GM12875 (cell line): ENCODE data around the gene OGDHL.
"Not testable (repeated sequence)": the region's sequence is repeated elsewhere in the genome, so short reads cannot be mapped to it uniquely, and the experiment has no call there.

ENCODE experiments used
- H3K4me3 ChIP-seq: one replicate; pipeline ENCODE4 v1.5.1; 2011; ENCODE audit warnings: low read depth, low read length, control low read depth
- TF ChIP-seq, protein P1 (sequence below): IDR thresholded peaks from 2 replicates; pipeline ENCODE4 v1.5.1; 2011; ENCODE audit warnings: low read depth, mild to moderate bottlenecking, control low read depth, inconsistent platforms, low read length, moderate library complexity, borderline replicate concordance; ENCODE audit not compliant: insufficient read depth

OGDHL gene

DNA sequence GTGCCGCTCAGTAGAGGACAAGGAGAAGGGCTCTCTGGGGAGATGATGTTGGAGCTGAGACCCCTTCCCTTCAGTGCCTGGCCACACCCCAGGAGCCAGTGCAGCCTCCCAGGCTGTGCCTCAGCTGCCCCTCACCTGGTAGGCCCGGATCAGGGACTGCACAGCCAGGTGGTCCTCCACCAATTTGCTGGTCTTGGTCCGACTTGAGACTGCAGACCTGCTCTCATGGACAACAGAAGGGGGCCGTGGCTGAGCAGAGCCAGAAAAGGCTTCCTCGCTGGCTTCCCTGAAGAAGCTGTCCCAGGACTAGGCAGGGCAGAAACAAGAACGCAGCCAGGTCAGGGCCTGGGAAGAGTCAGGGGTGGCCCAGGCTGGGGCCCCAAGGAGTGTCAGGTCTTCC, 5.5 kb downstream of the OGDHL start:
- no peak overlapping the region for H3K4me3 ChIP-seq
- TF ChIP-seq, protein P1, sequence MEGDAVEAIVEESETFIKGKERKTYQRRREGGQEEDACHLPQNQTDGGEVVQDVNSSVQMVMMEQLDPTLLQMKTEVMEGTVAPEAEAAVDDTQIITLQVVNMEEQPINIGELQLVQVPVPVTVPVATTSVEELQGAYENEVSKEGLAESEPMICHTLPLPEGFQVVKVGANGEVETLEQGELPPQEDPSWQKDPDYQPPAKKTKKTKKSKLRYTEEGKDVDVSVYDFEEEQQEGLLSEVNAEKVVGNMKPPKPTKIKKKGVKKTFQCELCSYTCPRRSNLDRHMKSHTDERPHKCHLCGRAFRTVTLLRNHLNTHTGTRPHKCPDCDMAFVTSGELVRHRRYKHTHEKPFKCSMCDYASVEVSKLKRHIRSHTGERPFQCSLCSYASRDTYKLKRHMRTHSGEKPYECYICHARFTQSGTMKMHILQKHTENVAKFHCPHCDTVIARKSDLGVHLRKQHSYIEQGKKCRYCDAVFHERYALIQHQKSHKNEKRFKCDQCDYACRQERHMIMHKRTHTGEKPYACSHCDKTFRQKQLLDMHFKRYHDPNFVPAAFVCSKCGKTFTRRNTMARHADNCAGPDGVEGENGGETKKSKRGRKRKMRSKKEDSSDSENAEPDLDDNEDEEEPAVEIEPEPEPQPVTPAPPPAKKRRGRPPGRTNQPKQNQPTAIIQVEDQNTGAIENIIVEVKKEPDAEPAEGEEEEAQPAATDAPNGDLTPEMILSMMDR, result no peak

- H3K4me3 ChIP-seq, result no peak overlapping the region
- TF ChIP-seq, protein P1, result no peak
Measured at GRCh38 chr10:49756031-49756430, 6.1 kb downstream of the OGDHL start.

- H3K4me3 ChIP-seq, result not testable (repeated sequence)
Measured at GRCh38 chr10:49754951-49755350, 7.2 kb downstream of the OGDHL start.

- TF ChIP-seq, protein P1, result no peak
- no peak overlapping the region for H3K4me3 ChIP-seq
Measured at GRCh38 chr10:49752584-49752983, 9.5 kb downstream of the OGDHL start.

GRCh38 chr10:49751636-49752510, 10.2 kb downstream of the OGDHL start:
- no peak overlapping the region for H3K4me3 ChIP-seq
- TF ChIP-seq, protein P1, result no peak

- TF ChIP-seq, protein P1, result no peak
- H3K4me3 ChIP-seq, result no peak overlapping the region
Measured at GRCh38 chr10:49751216-49751615, 10.9 kb downstream of the OGDHL start.

- no peak overlapping the region for H3K4me3 ChIP-seq
- TF ChIP-seq, protein P1, result no peak
Measured at GRCh38 chr10:49750546-49750945, 11.6 kb downstream of the OGDHL start.
